ENCODE results near the gene ZNF391.

DNA sequence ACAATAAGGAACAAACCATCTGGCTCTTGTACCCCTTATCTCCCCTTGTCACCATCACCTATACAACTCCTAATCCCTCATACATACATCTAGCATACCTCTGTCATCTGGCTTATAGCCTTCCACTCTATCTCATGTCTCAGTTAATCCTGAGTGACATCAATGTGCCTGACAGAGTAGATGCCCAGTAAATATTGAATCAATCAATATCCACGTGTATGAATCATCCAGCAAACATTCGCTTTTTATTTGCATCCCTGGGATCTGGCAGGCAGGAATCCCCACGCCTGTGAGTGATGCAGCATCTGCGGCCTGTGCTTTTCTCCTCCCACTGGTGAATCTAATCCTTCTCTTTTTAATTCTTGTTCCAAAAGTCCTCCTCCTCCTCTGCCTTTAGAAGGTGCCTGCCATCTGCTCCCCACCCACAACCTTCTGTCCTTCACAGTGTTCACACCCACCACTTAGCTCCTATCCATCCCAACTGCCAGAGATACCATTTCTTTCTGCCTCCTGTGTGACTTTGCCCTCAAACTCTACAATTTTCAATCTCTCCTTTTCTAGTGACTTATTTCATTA lies 37.6 kb downstream of the ZNF391 start:
- TF ChIP-seq, protein P1, sequence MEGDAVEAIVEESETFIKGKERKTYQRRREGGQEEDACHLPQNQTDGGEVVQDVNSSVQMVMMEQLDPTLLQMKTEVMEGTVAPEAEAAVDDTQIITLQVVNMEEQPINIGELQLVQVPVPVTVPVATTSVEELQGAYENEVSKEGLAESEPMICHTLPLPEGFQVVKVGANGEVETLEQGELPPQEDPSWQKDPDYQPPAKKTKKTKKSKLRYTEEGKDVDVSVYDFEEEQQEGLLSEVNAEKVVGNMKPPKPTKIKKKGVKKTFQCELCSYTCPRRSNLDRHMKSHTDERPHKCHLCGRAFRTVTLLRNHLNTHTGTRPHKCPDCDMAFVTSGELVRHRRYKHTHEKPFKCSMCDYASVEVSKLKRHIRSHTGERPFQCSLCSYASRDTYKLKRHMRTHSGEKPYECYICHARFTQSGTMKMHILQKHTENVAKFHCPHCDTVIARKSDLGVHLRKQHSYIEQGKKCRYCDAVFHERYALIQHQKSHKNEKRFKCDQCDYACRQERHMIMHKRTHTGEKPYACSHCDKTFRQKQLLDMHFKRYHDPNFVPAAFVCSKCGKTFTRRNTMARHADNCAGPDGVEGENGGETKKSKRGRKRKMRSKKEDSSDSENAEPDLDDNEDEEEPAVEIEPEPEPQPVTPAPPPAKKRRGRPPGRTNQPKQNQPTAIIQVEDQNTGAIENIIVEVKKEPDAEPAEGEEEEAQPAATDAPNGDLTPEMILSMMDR (IDR thresholded peaks at IDR 0.05 in 8 of 11, conservative IDR thresholded peaks at IDR 0.05 in 3 of 11), result no peak
- no peak for TF ChIP-seq POLR2A (IDR thresholded peaks at IDR 0.05)
